CD14-positive monocyte (primary cell): ENCODE measurements around the gene SLC66A2. TPM values are rescaled to one million over a fixed set of nuclear protein-coding genes. Genes with fewer than 3 reads are reported as not detected.

Source experiments
- DNase-seq, 3 donors: peaks; one replicate each; pipeline ENCODE4 v3.0.0-alpha.2; 2011 to 2022
- H2AFZ ChIP-seq: 2 replicates; pipeline ENCODE4 v1.6.0; 2012; ENCODE audit warnings: mild to moderate bottlenecking, low read depth, low read length, inconsistent platforms; ENCODE audit not compliant: insufficient read depth, poor library complexity, severe bottlenecking
- H3K27ac ChIP-seq, 2 donors: 1 replicate in 1 of 2; 2 replicates in 1 of 2; pipeline ENCODE4 v1.5.1; 2012 to 2013; ENCODE audit warnings: low read length in 2 of 2, control low read depth in 1 of 2, inconsistent platforms in 1 of 2, low read depth in 1 of 2, mild to moderate bottlenecking in 1 of 2
- H3K27me3 ChIP-seq, 2 donors: one replicate each; pipeline versions ENCODE4 v1.6.0 to v1.6.1; 2011 to 2013; ENCODE audit warnings: low read length in 2 of 2; ENCODE audit not compliant: control insufficient read depth in 2 of 2, insufficient read depth in 2 of 2
- H3K36me3 ChIP-seq, 2 donors: replicated peaks in 1 of 2; 1 replicate in 1 of 2; 2 replicates in 1 of 2; pipeline versions ENCODE4 v1.5.1 to v1.6.1; 2012 to 2013; ENCODE audit warnings: low read length in 2 of 2, control low read depth in 1 of 2, inconsistent platforms in 1 of 2, mild to moderate bottlenecking in 1 of 2; ENCODE audit not compliant: insufficient read depth in 2 of 2, control insufficient read depth in 1 of 2
- H3K4me1 ChIP-seq, 2 donors: 1 replicate in 1 of 2; 2 replicates in 1 of 2; pipeline versions ENCODE4 v1.5.1 to v1.6.1; 2012 to 2013; ENCODE audit warnings: low read length in 2 of 2, control low read depth in 1 of 2, inconsistent platforms in 1 of 2, mild to moderate bottlenecking in 1 of 2, moderate library complexity in 1 of 2; ENCODE audit not compliant: insufficient read depth in 2 of 2, control insufficient read depth in 1 of 2
- H3K4me2 ChIP-seq: replicated peaks from 2 replicates; pipeline ENCODE3; 2012; ENCODE audit warnings: low read length, moderate library complexity, mild to moderate bottlenecking; ENCODE audit not compliant: poor library complexity, severe bottlenecking; ENCODE audit errors: extremely low read depth
- H3K4me3 ChIP-seq, 3 experiments: fragments of 200-600 bp in 1 of 3; sonication (generic) in 1 of 3; replicated peaks in 1 of 3; 1 replicate in 2 of 3; 2 replicates in 1 of 3; pipeline ENCODE4 v1.5.1; 2011 to 2013; ENCODE audit warnings: low read length in 3 of 3, mild to moderate bottlenecking in 3 of 3, control low read depth in 2 of 3, low read depth in 2 of 3, inconsistent platforms in 1 of 3, moderate library complexity in 1 of 3
- H3K79me2 ChIP-seq: 2 replicates; pipeline ENCODE4 v1.6.0; 2012; ENCODE audit warnings: mild to moderate bottlenecking, control low read depth, inconsistent platforms, low read length, moderate library complexity; ENCODE audit not compliant: insufficient read depth
- H3K9ac ChIP-seq: 2 replicates; pipeline ENCODE4 v1.6.0; 2017; ENCODE audit warnings: low read length, mild to moderate bottlenecking; ENCODE audit not compliant: insufficient read depth, poor library complexity, severe bottlenecking
- H3K9me3 ChIP-seq, 2 donors: replicated peaks in 1 of 2; 1 replicate in 1 of 2; 2 replicates in 1 of 2; pipeline versions ENCODE4 v1.5.1 to v1.6.1; 2012 to 2013; ENCODE audit warnings: low read length in 2 of 2, control low read depth in 1 of 2; ENCODE audit not compliant: control insufficient read depth in 1 of 2, insufficient read depth in 1 of 2
- H4K20me1 ChIP-seq: 2 replicates; pipeline ENCODE4 v1.6.0; 2012; ENCODE audit warnings: mild to moderate bottlenecking, low read length, control low read depth, moderate library complexity; ENCODE audit not compliant: insufficient read depth
- H3K27ac Mint-ChIP-seq, 7 donors: one replicate each; pipeline ENCODE4 v1.8.0; 2020; ENCODE audit warnings: mild to moderate bottlenecking in 7 of 7, mixed read lengths in 7 of 7, moderate library complexity in 6 of 7, inconsistent platforms in 2 of 7
- H3K27me3 Mint-ChIP-seq, 3 donors: one replicate each; pipeline ENCODE4 v1.8.0; 2021 to 2022; ENCODE audit warnings: low read depth in 3 of 3, mild to moderate bottlenecking in 3 of 3, mixed read lengths in 3 of 3, moderate library complexity in 3 of 3, inconsistent platforms in 1 of 3
- H3K36me3 Mint-ChIP-seq, 2 donors: one replicate each; pipeline ENCODE4 v1.8.0; 2020; ENCODE audit warnings: mixed read lengths in 2 of 2, inconsistent platforms in 1 of 2, mild to moderate bottlenecking in 1 of 2
- H3K4me1 Mint-ChIP-seq: one replicate; pipeline ENCODE4 v1.8.0; 2020; ENCODE audit warnings: mild to moderate bottlenecking, mixed read lengths
- H3K4me3 Mint-ChIP-seq, 2 donors: one replicate each; pipeline ENCODE4 v1.8.0; 2020; ENCODE audit warnings: mild to moderate bottlenecking in 2 of 2, mixed read lengths in 2 of 2, moderate library complexity in 1 of 2
- H3K9me3 Mint-ChIP-seq, 7 donors: one replicate each; pipeline ENCODE4 v1.8.0; 2020 to 2022; ENCODE audit warnings: mixed read lengths in 7 of 7, mild to moderate bottlenecking in 6 of 7, moderate library complexity in 6 of 7, inconsistent platforms in 2 of 7
- CTCF ChIP-seq: fragments of 200-600 bp; IDR thresholded peaks from one replicate; pipeline ENCODE4 v1.8.0; 2022; ENCODE audit warnings: antibody characterized with exemption, mild to moderate bottlenecking
- WGBS: methylation state at CpG from one replicate; pipeline ENCODE4 v1.1.5; 2013; ENCODE audit warnings: missing lambda C conversion rate; ENCODE audit not compliant: insufficient coverage; 5-methylcytosine and 5-hydroxymethylcytosine counted together
- intact Hi-C, 2 donors: fragments of 100-400 bp; cut with micrococcal nuclease; formaldehyde crosslinking; loops; one replicate each; pipeline versions ENCODE4 v1.15.0 to v1.15.1; 2023
- polyA plus RNA-seq, 3 donors: library from polyadenylated mRNA; depleted of rRNA in 1 of 3; unstranded in 2 of 3; stranded (reverse) in 1 of 3; fragments of 300-500 nt in 2 of 3; fragments of >200 nt in 1 of 3; fragmentation: Illumina TruSeq in 2 of 3; gene quantifications; 1 replicate in 2 of 3; 2 replicates in 1 of 3; pipeline ENCODE4 v1.2.3, GENCODE V29; 2012 to 2021

Gene SLC66A2
- polyA plus RNA-seq, 3 donors, result 26.8 to 42.6 (median 33.8) TPM

DNA sequence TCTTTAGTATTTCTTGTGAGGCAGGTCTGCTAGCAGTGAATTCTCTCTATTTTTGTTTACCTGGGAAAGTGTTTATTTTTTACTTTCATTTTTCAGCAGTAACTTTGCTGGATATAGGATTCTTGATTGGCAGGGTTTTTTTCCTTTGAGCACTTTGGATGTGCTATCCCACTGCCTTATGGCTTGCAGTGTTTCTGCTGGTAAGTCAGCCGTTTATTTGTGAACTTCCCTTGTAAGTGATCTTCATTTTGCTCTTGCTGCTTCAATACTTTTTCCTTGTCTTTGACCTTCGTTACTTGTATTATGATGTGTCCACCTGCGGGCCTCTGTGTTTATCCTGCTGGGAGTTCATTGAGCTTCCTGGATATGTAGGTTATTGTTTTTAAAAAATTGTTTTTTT, 54.7 kb downstream of the SLC66A2 start:
- Mint-ChIP-seq H3K9me3 (peaks cover 79 to 94% (median 86%) of the 10 kb centered on the region in 7 donors), H3K27me3 (peaks cover 0 to 9% (median 5%) of the 10 kb centered on the region in 3 donors), H3K27ac (no peak overlapping the region), H3K4me3 (no peak overlapping the region), H3K36me3 (peaks cover 3 to 4% of the 10 kb centered on the region in 2 donors), H3K4me1 (no peaks in the 10 kb centered on the region)
- no peak for DNase-seq
- Histone ChIP-seq H3K36me3 (no peaks in the 10 kb centered on the region), H3K4me2 (no peak overlapping the region), H3K27ac (no peak overlapping the region), H3K4me3 (no peak overlapping the region), H3K27me3 (no peaks in the 10 kb centered on the region), H3K4me1 (no peaks in the 10 kb centered on the region), H2AFZ (no peak overlapping the region), H3K9ac (no peak overlapping the region), H3K79me2 (no peaks in the 10 kb centered on the region), H4K20me1 (no peaks in the 10 kb centered on the region), H3K9me3 (peaks cover 56 to 99% of the 10 kb centered on the region in 2 donors)
- TF ChIP-seq CTCF, result no peak
- intact Hi-C loops, result loop anchor here in 1 of 2 donors (10.0 kb wide), 1 partner anchor 48 kb away; no protein-coding TSS in a partner anchor
- WGBS, result no CpG with 5 or more reads among the region's 3 CpGs

- peaks cover 43 to 89% of the 10 kb centered on the region in 2 donors for H3K9me3 ChIP-seq
- no peak overlapping the region for H3K4me3 ChIP-seq
- intact Hi-C loops, result loop anchor here in 1 of 2 donors (10.0 kb wide), 1 partner anchor 54 kb away; no protein-coding TSS in a partner anchor
- H3K9ac ChIP-seq, result no peak overlapping the region
- 94% methylated on average over 2 of the region's 5 CpGs for WGBS
- no peaks in the 10 kb centered on the region for H3K36me3 ChIP-seq
- peaks cover 0 to 6% (median 0%) of the 10 kb centered on the region in 3 donors for H3K27me3 Mint-ChIP-seq
- no peaks in the 10 kb centered on the region for H3K79me2 ChIP-seq
- no peaks in the 10 kb centered on the region for H3K27me3 ChIP-seq
- no peak overlapping the region for H3K4me3 Mint-ChIP-seq
- peaks cover 65 to 83% (median 81%) of the 10 kb centered on the region in 7 donors for H3K9me3 Mint-ChIP-seq
- no peak overlapping the region for H3K4me2 ChIP-seq
- H3K4me1 Mint-ChIP-seq, result no peaks in the 10 kb centered on the region
- no peaks in the 10 kb centered on the region for H3K36me3 Mint-ChIP-seq
- DNase-seq, result no peak
- TF ChIP-seq CTCF, result no peak
- H3K4me1 ChIP-seq, result no peaks in the 10 kb centered on the region
- H2AFZ ChIP-seq, result no peak overlapping the region
- peak overlapping the region in 1 of 7 donors; percentile 38 for H3K27ac Mint-ChIP-seq
- H3K27ac ChIP-seq, result no peak overlapping the region
- no peaks in the 10 kb centered on the region for H4K20me1 ChIP-seq
These were observed 60.8 kb downstream of the SLC66A2 start for GRCh38 chr18:79890674-79891073.
